IMR-90 (cell line): ENCODE measurements around the gene ADRA2B. TPM values are rescaled to one million over a fixed set of nuclear protein-coding genes. Genes with fewer than 3 reads are reported as not detected.

Source experiments
- ATAC-seq: fragments of 200-7000 bp; cut with Tn5 transposase; 2 replicates; pipeline ENCODE4 v1.9.1; 2020; ENCODE audit warnings: low read depth, mild to moderate bottlenecking, moderate library complexity
- BruUV-seq: library from RNA; stranded (reverse); fragments of 400-500 nt; replicated peaks from 2 replicates; lab custom pipeline; 2021; lab: Mats Ljungman, UMichigan
- CTCF ChIA-PET: fragments of 300-600 bp; formaldehyde crosslinking; extraction: SDS; loops from one replicate; lab custom pipeline; 2021; ENCODE audit warnings: antibody characterized with exemption; lab: Yijun Ruan, JAX
- POLR2A ChIA-PET: fragments of 300-600 bp; sonication (Branson Sonifier 250); formaldehyde crosslinking; loops from one replicate; lab custom pipeline; 2022; ENCODE audit warnings: antibody characterized with exemption; ENCODE audit not compliant: unreplicated experiment; lab: Charles Lee
- DNase-seq: peaks from one replicate; pipeline ENCODE4 v3.0.0; 2013
- H2AFZ ChIP-seq: replicated peaks from 2 replicates; pipeline ENCODE3; 2013; ENCODE audit warnings: low read length, mild to moderate bottlenecking; ENCODE audit not compliant: poor library complexity
- H2AK5ac ChIP-seq: 2 replicates; pipeline ENCODE4 v1.6.1; 2013; ENCODE audit warnings: low read depth, low read length, inconsistent platforms
- H2AK9ac ChIP-seq: replicated peaks from 2 replicates; pipeline ENCODE3; 2013; ENCODE audit warnings: mild to moderate bottlenecking, low read depth, low read length, moderate library complexity; ENCODE audit not compliant: poor library complexity
- H2BK120ac ChIP-seq: 2 replicates; pipeline ENCODE4 v1.6.1; 2013; ENCODE audit warnings: low read depth, low read length, inconsistent platforms
- H2BK15ac ChIP-seq: 3 replicates; pipeline ENCODE4 v1.6.1; 2013; ENCODE audit warnings: low read depth, low read length, inconsistent platforms
- H2BK20ac ChIP-seq: 2 replicates; pipeline ENCODE4 v1.6.1; 2013; ENCODE audit warnings: low read depth, mild to moderate bottlenecking, inconsistent platforms, low read length, moderate library complexity
- H2BK5ac ChIP-seq: 2 replicates; pipeline ENCODE4 v1.6.1; 2013; ENCODE audit warnings: mild to moderate bottlenecking, low read depth, low read length, inconsistent platforms; ENCODE audit not compliant: poor library complexity, severe bottlenecking
- H3K14ac ChIP-seq: replicated peaks from 2 replicates; pipeline ENCODE4 v1.6.1; 2013; ENCODE audit warnings: low read depth, low read length, inconsistent platforms
- H3K18ac ChIP-seq: 2 replicates; pipeline ENCODE4 v1.6.1; 2013; ENCODE audit warnings: low read depth, low read length, control low read depth
- H3K23ac ChIP-seq: 2 replicates; pipeline ENCODE4 v1.6.1; 2013; ENCODE audit warnings: low read depth, low read length, inconsistent platforms
- H3K27ac ChIP-seq: 2 replicates; pipeline ENCODE4 v1.5.1; 2013; ENCODE audit warnings: mild to moderate bottlenecking, control low read depth, low read length; ENCODE audit not compliant: insufficient read depth
- H3K27me3 ChIP-seq: 2 replicates; pipeline ENCODE4 v1.6.1; 2013; ENCODE audit warnings: low read length; ENCODE audit not compliant: control insufficient read depth, insufficient read depth
- H3K36me3 ChIP-seq: 2 replicates; pipeline ENCODE4 v1.6.1; 2013; ENCODE audit warnings: low read length, mixed read lengths; ENCODE audit not compliant: control insufficient read depth, insufficient read depth
- H3K4ac ChIP-seq: 2 replicates; pipeline ENCODE4 v1.6.1; 2013; ENCODE audit warnings: low read depth, low read length, inconsistent platforms
- H3K4me1 ChIP-seq: 2 replicates; pipeline ENCODE4 v1.6.1; 2013; ENCODE audit warnings: low read length, mixed read lengths; ENCODE audit not compliant: control insufficient read depth, insufficient read depth
- H3K4me2 ChIP-seq: 2 replicates; pipeline ENCODE4 v1.6.1; 2013; ENCODE audit warnings: low read depth, mild to moderate bottlenecking, control low read depth, low read length, moderate library complexity
- H3K4me3 ChIP-seq: 2 replicates; pipeline ENCODE4 v1.5.1; 2013; ENCODE audit warnings: low read depth, mild to moderate bottlenecking, control low read depth, low read length, moderate library complexity; ENCODE audit not compliant: insufficient read depth
- H3K56ac ChIP-seq: 2 replicates; pipeline ENCODE4 v1.6.1; 2013; ENCODE audit warnings: low read length, inconsistent platforms; ENCODE audit not compliant: insufficient read depth; ENCODE audit errors: extremely low read depth
- H3K79me1 ChIP-seq, 2 experiments: 2 replicates each; pipeline ENCODE4 v1.6.1; 2013; ENCODE audit warnings: low read length in 2 of 2, inconsistent platforms in 1 of 2, low read depth in 1 of 2
- H3K9ac ChIP-seq: 2 replicates; pipeline ENCODE4 v1.6.1; 2013; ENCODE audit warnings: low read depth, low read length, control low read depth
- H3K9me1 ChIP-seq: 2 replicates; pipeline ENCODE4 v1.6.1; 2013; ENCODE audit warnings: low read length, inconsistent platforms; ENCODE audit not compliant: insufficient read depth
- H3K9me3 ChIP-seq: 2 replicates; pipeline ENCODE4 v1.6.1; 2013; ENCODE audit warnings: low read length; ENCODE audit not compliant: control insufficient read depth, insufficient read depth
- H4K20me1 ChIP-seq: 2 replicates; pipeline ENCODE4 v1.6.1; 2013; ENCODE audit warnings: low read length, inconsistent platforms; ENCODE audit not compliant: insufficient read depth
- H4K5ac ChIP-seq: 2 replicates; pipeline ENCODE4 v1.6.1; 2013; ENCODE audit warnings: mild to moderate bottlenecking, low read depth, low read length, control low read depth
- H4K8ac ChIP-seq, 2 experiments: 2 replicates each; pipeline ENCODE4 v1.6.1; 2013; ENCODE audit warnings: low read depth in 2 of 2, low read length in 2 of 2, control low read depth in 1 of 2, inconsistent platforms in 1 of 2
- H4K91ac ChIP-seq: 2 replicates; pipeline ENCODE4 v1.6.1; 2013; ENCODE audit warnings: low read depth, low read length, inconsistent platforms; ENCODE audit not compliant: insufficient read depth
- BHLHE40 ChIP-seq: fragments of 150-350 bp; IDR thresholded peaks from 2 replicates; pipeline ENCODE4 v1.6.1; 2016; ENCODE audit warnings: mild to moderate bottlenecking, low read depth, low read length
- CEBPB ChIP-seq: IDR thresholded peaks from 2 replicates; pipeline ENCODE4 v1.6.1; 2012; ENCODE audit warnings: low read depth, low read length, improper control_type of control experiment
- CHD1 ChIP-seq: IDR thresholded peaks from 2 replicates; pipeline ENCODE4 v1.6.1; 2012; ENCODE audit warnings: low read depth, low read length, improper control_type of control experiment
- MAFK ChIP-seq: IDR thresholded peaks from 2 replicates; pipeline ENCODE4 v1.6.1; 2012; ENCODE audit warnings: low read depth, low read length, improper control_type of control experiment
- MAZ ChIP-seq: IDR thresholded peaks from 2 replicates; pipeline ENCODE4 v1.6.1; 2012; ENCODE audit warnings: low read depth, mild to moderate bottlenecking, low read length, improper control_type of control experiment, moderate library complexity, borderline replicate concordance
- MXI1 ChIP-seq: IDR thresholded peaks from 2 replicates; pipeline ENCODE4 v1.6.1; 2012; ENCODE audit warnings: low read depth, mild to moderate bottlenecking, low read length, moderate library complexity, borderline replicate concordance
- NFE2L2 ChIP-seq: fragments of 150-350 bp; IDR thresholded peaks from 2 replicates; pipeline ENCODE4 v1.6.1; 2016; ENCODE audit warnings: low read depth, mild to moderate bottlenecking, low read length
- POLR2A ChIP-seq: IDR thresholded peaks from 2 replicates; pipeline ENCODE4 v1.6.1; 2012; ENCODE audit warnings: mild to moderate bottlenecking, low read depth, low read length
- RAD21 ChIP-seq: IDR thresholded peaks from 2 replicates; pipeline ENCODE4 v1.6.1; 2012; ENCODE audit warnings: low read length, improper control_type of control experiment
- RCOR1 ChIP-seq: IDR thresholded peaks from 2 replicates; pipeline ENCODE4 v1.6.1; 2012; ENCODE audit warnings: mild to moderate bottlenecking, low read length, improper control_type of control experiment; ENCODE audit not compliant: insufficient replicate concordance
- RFX5 ChIP-seq: IDR thresholded peaks from 2 replicates; pipeline ENCODE4 v1.8.0; 2012; ENCODE audit warnings: low read depth, mild to moderate bottlenecking, low read length, moderate library complexity
- SMC3 ChIP-seq: fragments of 150-350 bp; IDR thresholded peaks from 2 replicates; pipeline ENCODE4 v1.6.1; 2016; ENCODE audit warnings: low read depth, mild to moderate bottlenecking, antibody characterized with exemption, low read length, moderate library complexity
- WGBS, 2 experiments: methylation state at CpG; one replicate each; pipeline versions ENCODE4 v1.1.5 to v1.1.7; 2013; ENCODE audit warnings: missing lambda C conversion rate in 2 of 2; ENCODE audit not compliant: insufficient read length in 1 of 2; ENCODE audit errors: extremely low coverage in 2 of 2; 5-methylcytosine and 5-hydroxymethylcytosine counted together
- dilution Hi-C: fragments of 300-500 bp; cut with HindIII; formaldehyde crosslinking; loops from one replicate; pipeline ENCODE4 v1.14.3; 2018; ENCODE audit warnings: low sequenced_read_pairs; ENCODE audit not compliant: unreplicated experiment
- in situ Hi-C: fragments of 300-500 bp; cut with MboI; formaldehyde crosslinking; loops from 3 replicates; pipeline ENCODE4 v1.14.3; 2019; ENCODE audit warnings: low sequenced_read_pairs, inconsistent platforms, mixed read lengths
- intact Hi-C: fragments of 100-400 bp; cut with micrococcal nuclease; formaldehyde crosslinking; loops from 2 replicates; pipeline ENCODE4 v1.10.0; 2022
- polyA plus RNA-seq, 3 experiments: library from polyadenylated mRNA; depleted of rRNA; stranded (reverse); fragments of >200 nt; gene quantifications; 2 replicates each; pipeline ENCODE4 v1.2.3, GENCODE V29; 2012; ENCODE audit warnings: low replicate concordance in 1 of 3
- total RNA-seq: library from RNA; depleted of rRNA; stranded (reverse); fragments of >200 nt; gene quantifications from 2 replicates; pipeline ENCODE4 v1.2.3, GENCODE V29; 2012
- TF ChIP-seq, protein P1 (sequence below): fragments of 150-350 bp; IDR thresholded peaks from 2 replicates; pipeline ENCODE4 v1.6.1; 2017; ENCODE audit warnings: mild to moderate bottlenecking, antibody characterized with exemption, low read length, low read depth
- TF ChIP-seq, protein P2 (sequence below): conservative IDR thresholded peaks from 2 replicates; pipeline ENCODE4 v1.5.1; 2012; ENCODE audit warnings: mild to moderate bottlenecking, low read depth, low read length, improper control_type of control experiment
- TF ChIP-seq, protein P3 (sequence below): fragments of 150-350 bp; IDR thresholded peaks from 2 replicates; pipeline ENCODE4 v1.6.1; 2016; ENCODE audit warnings: low read depth, mild to moderate bottlenecking, low read length, moderate library complexity, borderline replicate concordance

The ADRA2B gene
- total and polyA plus RNA-seq, 2 of the 4 experiments (the other 2 are of a cell fraction) = not detected

- H2BK20ac ChIP-seq = no peak overlapping the region
- H2BK5ac ChIP-seq = no peak overlapping the region
- no TSS peak for BruUV-seq
- H3K4me3 ChIP-seq = no peak overlapping the region
- no peak overlapping the region for H2BK120ac ChIP-seq
- H3K9me3 ChIP-seq = no peaks in the 10 kb centered on the region
- no peaks in the 10 kb centered on the region for H3K36me3 ChIP-seq
- no peak overlapping the region for H4K91ac ChIP-seq
- H4K5ac ChIP-seq = no peak overlapping the region
- no peak overlapping the region for H3K27ac ChIP-seq
- H3K4ac ChIP-seq = no peak overlapping the region
- H3K56ac ChIP-seq = no peak overlapping the region
- H2BK15ac ChIP-seq = no peak overlapping the region
- in situ Hi-C loops = no loop called here
- dilution Hi-C loops = no loop called here
- DNase-seq = no peak
- no peak overlapping the region for H2AFZ ChIP-seq
- no peak overlapping the region for H2AK5ac ChIP-seq
- intact Hi-C loops = no loop called here
- no peaks in the 10 kb centered on the region for H3K4me1 ChIP-seq
- no peak for ATAC-seq
- no peak overlapping the region for H4K8ac ChIP-seq
- no peak overlapping the region for H3K4me2 ChIP-seq
- H3K79me1 ChIP-seq = no peaks in the 10 kb centered on the region
- H3K23ac ChIP-seq = no peak overlapping the region
- peaks cover 30% of the 10 kb centered on the region for H3K27me3 ChIP-seq
- H3K9ac ChIP-seq = no peak overlapping the region
- H4K20me1 ChIP-seq = no peaks in the 10 kb centered on the region
- ChIA-PET CTCF (no interaction called here), POLR2A (no interaction called here)
- H3K18ac ChIP-seq = no peak overlapping the region
- WGBS, 2 experiments = no CpG with 5 or more reads among the region's 18 CpGs
- no peak overlapping the region for H3K14ac ChIP-seq
- H3K9me1 ChIP-seq = no peaks in the 10 kb centered on the region
- H2AK9ac ChIP-seq = no peak overlapping the region
- TF ChIP-seq NFE2L2 (no peak), MAFK (no peak), RFX5 (no peak), CHD1 (no peak), POLR2A (no peak), RAD21 (no peak), SMC3 (no peak), MAZ (no peak), RCOR1 (no peak), CEBPB (no peak), MXI1 (no peak), BHLHE40 (no peak)
- TF ChIP-seq, protein P1, sequence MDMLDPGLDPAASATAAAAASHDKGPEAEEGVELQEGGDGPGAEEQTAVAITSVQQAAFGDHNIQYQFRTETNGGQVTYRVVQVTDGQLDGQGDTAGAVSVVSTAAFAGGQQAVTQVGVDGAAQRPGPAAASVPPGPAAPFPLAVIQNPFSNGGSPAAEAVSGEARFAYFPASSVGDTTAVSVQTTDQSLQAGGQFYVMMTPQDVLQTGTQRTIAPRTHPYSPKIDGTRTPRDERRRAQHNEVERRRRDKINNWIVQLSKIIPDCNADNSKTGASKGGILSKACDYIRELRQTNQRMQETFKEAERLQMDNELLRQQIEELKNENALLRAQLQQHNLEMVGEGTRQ = no peak
- TF ChIP-seq, protein P2, sequence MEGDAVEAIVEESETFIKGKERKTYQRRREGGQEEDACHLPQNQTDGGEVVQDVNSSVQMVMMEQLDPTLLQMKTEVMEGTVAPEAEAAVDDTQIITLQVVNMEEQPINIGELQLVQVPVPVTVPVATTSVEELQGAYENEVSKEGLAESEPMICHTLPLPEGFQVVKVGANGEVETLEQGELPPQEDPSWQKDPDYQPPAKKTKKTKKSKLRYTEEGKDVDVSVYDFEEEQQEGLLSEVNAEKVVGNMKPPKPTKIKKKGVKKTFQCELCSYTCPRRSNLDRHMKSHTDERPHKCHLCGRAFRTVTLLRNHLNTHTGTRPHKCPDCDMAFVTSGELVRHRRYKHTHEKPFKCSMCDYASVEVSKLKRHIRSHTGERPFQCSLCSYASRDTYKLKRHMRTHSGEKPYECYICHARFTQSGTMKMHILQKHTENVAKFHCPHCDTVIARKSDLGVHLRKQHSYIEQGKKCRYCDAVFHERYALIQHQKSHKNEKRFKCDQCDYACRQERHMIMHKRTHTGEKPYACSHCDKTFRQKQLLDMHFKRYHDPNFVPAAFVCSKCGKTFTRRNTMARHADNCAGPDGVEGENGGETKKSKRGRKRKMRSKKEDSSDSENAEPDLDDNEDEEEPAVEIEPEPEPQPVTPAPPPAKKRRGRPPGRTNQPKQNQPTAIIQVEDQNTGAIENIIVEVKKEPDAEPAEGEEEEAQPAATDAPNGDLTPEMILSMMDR = no peak
- TF ChIP-seq, protein P3, sequence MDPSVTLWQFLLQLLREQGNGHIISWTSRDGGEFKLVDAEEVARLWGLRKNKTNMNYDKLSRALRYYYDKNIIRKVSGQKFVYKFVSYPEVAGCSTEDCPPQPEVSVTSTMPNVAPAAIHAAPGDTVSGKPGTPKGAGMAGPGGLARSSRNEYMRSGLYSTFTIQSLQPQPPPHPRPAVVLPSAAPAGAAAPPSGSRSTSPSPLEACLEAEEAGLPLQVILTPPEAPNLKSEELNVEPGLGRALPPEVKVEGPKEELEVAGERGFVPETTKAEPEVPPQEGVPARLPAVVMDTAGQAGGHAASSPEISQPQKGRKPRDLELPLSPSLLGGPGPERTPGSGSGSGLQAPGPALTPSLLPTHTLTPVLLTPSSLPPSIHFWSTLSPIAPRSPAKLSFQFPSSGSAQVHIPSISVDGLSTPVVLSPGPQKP = no peak
Measured at GRCh38 chr2:96091711-96092572, 24.4 kb downstream of the ADRA2B start.
